HG03432 (cell line): Measurements from ENCODE around the gene PRM3.

Experiments used
- ATAC-seq: cut with Tn5 transposase; IDR thresholded peaks from one replicate; pipeline ENCODE4 v1.9.1; 2021; ENCODE audit warnings: mild to moderate bottlenecking, moderate library complexity; ENCODE audit not compliant: unreplicated experiment

PRM3 gene

DNA sequence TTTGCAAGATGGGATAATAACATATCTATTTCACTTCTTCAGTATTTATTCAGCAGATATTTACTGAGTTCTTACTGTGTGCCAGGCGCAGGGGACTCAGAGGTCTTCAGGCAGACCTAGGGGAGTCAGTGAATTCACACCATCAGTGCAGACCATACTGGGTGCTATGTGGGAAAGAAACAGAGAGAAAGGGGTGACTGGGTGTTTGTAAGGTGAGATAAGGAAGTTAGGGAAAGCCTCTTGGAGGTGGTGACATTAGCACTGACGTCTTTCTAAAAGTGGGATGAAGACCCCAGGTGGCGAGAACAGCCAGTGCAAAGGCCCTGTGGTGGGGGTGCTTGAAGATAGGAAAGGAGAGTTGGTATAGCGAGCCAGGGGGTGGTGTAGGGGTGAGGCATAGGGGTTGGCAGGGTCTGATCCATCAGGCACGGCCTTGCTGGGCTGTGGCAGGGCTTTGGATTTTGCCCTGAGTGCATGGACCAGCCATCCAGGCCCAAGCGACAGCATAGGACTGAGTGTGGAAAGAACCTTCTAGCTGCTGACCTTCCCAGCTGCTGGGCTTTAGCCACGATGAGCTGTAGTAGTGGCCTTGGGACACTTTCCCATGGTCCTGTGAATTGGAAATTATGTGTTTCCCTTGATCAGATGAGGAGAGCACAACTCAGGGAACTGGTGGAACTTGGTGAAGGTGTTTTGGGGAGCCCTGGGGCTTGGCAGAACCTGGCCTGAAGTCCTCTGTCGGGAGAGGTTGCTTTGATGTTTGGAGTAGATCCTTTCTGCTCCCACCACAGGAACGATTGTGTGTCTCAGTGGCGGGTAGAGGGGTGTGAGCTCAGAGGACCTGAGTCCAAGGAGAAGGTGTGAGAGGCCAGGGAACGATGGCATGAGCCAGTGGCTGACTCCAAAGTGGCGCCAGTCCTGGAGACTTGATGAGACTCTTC, 13.5 kb downstream of the PRM3 start:
- no peak for ATAC-seq

- ATAC-seq, result no peak
Observed at GRCh38 chr16:11258553-11259492, 14.6 kb downstream of the PRM3 start.

DNA sequence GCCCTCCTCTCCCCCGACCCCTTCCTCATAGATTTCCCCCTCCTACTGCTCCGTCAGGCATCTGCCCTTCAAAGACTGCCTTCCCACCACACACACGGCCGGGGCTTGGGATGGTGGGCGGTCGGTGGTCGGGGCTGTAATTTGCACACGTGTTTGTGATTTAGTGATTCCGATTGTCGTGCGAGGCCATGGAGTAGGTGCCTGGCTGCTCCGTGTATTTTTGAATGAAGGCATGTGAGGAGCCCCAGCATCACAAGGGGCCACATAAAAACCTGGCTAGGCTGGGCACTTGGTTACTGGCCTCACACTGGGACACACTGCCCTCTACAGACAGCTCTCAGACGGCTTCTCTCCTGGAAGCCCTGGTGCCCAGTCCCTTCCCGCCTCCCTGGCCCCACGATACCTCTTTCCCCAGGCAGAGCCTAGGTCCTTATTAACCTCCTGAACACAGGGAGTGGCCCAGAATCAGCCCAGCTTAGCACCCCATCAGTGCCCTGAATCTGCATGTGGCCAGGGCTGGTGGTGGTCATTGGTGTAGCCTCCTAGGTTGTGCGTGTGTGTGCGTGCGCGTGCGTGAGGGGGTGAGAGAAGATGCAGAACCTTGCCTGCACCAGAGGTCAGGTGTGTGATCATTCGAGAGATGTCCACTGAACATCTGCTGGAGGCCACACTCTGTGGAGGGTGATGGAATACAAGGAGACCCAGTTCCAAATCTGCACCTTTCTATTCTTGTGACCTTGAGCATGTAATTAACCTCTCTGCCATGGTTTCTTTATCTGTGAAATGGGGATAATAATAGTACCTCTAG, 16.1 kb downstream of the PRM3 start:
- ATAC-seq, result no peak

- ATAC-seq, result no peak
Observed at GRCh38 chr16:11256661-11257130, 16.7 kb downstream of the PRM3 start.

GRCh38 chr16:11255737-11256660, 17.4 kb downstream of the PRM3 start, which contains the start of gene SOCS1:
Gene SOCS1, minus strand, starts transcription at chr16:11256204. Its CDS starts 726 bp downstream, at chr16:11255478.
- ATAC-seq, result peak; percentile 61

GRCh38 chr16:11254913-11255736, 18.3 kb downstream of the PRM3 start:
- peak; percentile 9 for ATAC-seq

GRCh38 chr16:11253995-11254912, 19.2 kb downstream of the PRM3 start:
- no peak for ATAC-seq

DNA sequence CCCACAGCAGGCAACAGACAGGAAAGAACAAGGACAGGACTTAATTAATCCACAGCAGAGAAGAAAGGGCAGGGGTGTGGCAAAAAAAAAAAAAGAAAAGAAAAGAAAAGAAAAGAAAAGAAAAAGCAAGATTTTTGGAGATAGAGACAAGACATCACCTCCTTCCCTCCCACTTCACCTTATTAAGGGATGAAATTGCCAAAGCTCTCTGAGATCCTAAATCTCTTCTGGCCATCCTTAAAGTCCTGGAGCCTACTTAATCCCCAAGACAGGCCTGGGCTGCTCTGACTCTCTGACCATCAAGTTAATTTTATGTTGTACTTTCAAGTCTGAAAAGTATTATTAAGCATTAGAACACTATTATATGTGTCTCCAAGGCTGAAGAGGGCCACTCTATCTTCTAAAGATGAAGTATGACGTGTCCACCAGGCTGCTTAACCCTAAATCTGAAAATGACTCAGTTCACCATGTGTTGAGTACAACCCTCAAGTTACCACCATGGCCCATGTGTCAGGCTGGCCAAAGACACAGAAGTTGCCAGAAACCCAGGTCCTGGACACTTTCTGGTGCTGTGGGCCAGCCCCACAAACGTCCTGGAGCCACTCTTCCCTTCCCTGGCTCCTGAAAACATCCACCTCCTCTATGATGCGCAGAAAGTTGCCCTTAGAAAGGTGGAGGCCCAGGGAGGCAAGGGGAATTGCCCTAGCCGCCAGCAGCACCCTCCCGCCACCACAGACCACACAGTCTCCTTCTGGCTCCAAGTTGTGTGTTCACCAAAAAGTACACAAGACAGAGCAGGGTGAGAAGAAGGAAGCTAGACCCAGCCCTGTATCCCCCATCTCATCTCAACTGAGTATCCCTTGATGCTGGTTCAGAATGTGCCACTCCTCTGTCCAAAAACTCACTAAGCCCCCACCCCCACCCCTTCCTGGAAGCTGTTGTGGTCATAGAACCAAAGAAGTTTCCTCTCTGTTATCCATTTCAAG, 20.1 kb downstream of the PRM3 start:
- no peak for ATAC-seq

DNA sequence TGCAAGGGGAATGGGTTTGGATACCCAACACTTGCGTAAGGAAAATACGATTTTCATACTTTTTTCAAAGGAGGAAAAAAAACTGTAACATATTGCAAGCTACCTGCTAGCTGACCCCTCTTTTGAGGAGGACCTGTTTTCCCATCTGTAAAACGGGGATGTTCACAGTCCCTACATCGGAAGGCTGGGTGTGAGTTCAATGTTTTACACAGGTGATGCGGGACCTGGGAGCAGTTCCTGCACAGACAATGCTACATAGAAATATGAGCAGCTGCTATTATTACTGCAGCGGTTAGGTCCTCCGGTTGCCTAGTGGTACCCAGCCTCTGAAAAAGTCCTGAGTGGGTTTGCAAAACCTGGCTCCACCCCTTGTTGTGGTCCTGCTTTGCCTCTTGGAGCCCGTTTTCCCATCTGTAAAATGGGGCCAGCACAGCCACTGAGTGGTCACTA, 20.9 kb downstream of the PRM3 start:
- ATAC-seq, result no peak

- no peak for ATAC-seq
Observed at GRCh38 chr16:11251525-11252481, 21.6 kb downstream of the PRM3 start.

DNA sequence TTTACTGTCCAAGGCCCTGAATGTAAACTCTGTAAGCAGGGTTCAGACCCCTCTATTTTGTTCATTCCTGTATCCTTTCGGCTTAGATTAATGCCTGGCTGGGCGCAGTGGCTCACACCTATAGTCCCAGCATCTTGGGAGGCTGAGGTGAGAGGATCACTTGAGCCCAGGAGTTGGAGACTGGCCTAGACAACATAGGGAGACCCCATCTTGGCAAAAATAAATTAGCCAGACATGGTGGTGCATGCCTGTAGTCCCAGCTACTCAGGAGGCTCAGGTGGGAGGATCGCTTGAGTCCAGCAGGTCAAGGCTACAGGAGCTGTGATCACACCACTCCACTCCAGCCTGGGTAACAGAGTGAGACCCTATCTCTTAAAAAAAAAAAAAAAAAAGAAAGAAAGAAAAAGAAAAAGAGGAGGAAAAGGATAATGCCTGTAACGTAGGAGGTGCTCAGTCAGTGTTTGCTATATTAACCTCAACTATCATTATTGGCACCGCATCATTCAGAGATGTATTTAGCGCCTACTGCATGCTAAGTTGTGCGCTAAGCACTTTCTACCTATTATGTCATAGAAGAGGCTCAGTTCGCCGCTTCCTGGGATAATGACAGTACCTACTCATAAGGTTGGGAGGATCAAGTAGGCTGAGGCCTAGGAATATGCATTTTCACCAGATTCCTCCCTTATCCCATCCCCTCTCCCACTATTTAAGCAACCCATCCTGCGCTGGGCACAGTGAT, 22.5 kb downstream of the PRM3 start:
- ATAC-seq, result no peak

DNA sequence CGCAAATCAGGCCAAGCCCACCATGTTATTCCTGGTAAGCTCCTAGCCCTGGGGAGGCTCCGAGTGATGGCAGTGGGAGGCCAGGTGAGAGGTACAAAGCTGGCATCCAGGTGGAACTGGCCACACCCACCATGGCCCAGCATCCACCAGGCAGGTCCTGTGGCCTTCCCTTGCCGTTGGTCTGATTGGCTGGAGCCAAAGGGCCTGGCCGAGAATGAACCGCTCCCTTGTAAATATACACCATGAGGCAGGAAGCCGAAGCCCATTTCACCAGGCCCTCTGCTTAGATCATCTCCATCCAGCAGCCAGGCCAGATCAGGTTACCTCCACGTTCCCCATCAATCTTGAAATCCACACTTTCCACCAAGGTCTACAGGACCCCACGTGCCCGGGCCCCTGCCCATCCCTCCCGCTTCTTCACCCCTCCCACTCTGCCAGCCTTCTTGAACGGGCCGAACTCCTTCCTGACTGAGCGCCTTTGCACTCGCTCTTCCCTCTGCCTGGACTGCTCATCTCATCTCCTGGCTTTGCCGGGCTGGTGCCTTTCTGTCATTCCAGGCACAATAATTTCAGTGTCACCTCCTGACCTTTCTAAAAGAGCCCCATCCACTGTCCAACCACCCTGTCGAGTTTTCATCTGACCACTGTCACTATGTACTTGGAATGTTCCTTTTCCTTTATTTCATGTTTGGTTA, 23.2 kb downstream of the PRM3 start:
- ATAC-seq, result no peak

GRCh38 chr16:11249233-11250061, 24.0 kb downstream of the PRM3 start:
- no peak for ATAC-seq
